HepG2 (cell line): ENCODE data around the gene IDH3G. TPM values are rescaled to one million over a fixed set of nuclear protein-coding genes. Genes with fewer than 3 reads are reported as not detected.

Source experiments
- ATAC-seq: fragments of 200-7000 bp; cut with Tn5 transposase; 3 replicates; pipeline ENCODE4 v1.9.1; 2020; ENCODE audit warnings: mild to moderate bottlenecking, moderate library complexity
- BruUV-seq: library from RNA; stranded (reverse); fragments of 400-500 nt; replicated peaks from 2 replicates; lab custom pipeline; 2021; lab: Mats Ljungman, UMichigan
- CTCF ChIA-PET: fragments of 300-600 bp; formaldehyde crosslinking; extraction: SDS; loops from one replicate; lab custom pipeline; 2021; ENCODE audit warnings: low total read pairs, inconsistent platforms, low intra/inter-chr PET ratio; lab: Yijun Ruan, JAX
- POLR2A ChIA-PET: fragments of 350-600 bp; sonication (Branson Sonifier 250); formaldehyde crosslinking; loops from one replicate; lab custom pipeline; 2020; ENCODE audit warnings: antibody characterized with exemption, inconsistent platforms; lab: Yijun Ruan, JAX
- DNase-seq: peaks from one replicate; pipeline ENCODE4 v3.0.0-alpha.2; 2015; ENCODE audit warnings: low spot score
- FAIRE-seq: peaks from 3 replicates; lab custom pipeline; 2011; peaks lifted over from hg19 to GRCh38; lab: Jason Lieb, UNC
- H2AFZ ChIP-seq: one replicate; pipeline ENCODE4 v1.6.1; 2011; ENCODE audit warnings: low read length, inconsistent platforms
- H3K27ac ChIP-seq: fragments of 300-600 bp; 3 replicates; pipeline ENCODE4 v1.8.0; 2011; ENCODE audit warnings: mixed run types, mild to moderate bottlenecking, mixed read lengths, low read length, inconsistent platforms; ENCODE audit not compliant: insufficient read depth; ENCODE audit errors: extremely low read length
- H3K27me3 ChIP-seq, 2 experiments: fragments of 200-600 bp in 1 of 2; 2 replicates in 1 of 2; 3 replicates in 1 of 2; pipeline versions ENCODE4 v1.6.0 to v1.8.0; 2011; ENCODE audit warnings: low read length in 2 of 2, mild to moderate bottlenecking in 2 of 2, moderate library complexity in 2 of 2, inconsistent platforms in 1 of 2; ENCODE audit not compliant: insufficient read depth in 2 of 2, control insufficient read depth in 1 of 2
- H3K36me3 ChIP-seq, 2 experiments: fragments of 200-600 bp in 1 of 2; replicated peaks in 1 of 2; 2 replicates in 1 of 2; 3 replicates in 1 of 2; pipeline versions ENCODE4 v1.5.1 to v1.8.0; 2011; ENCODE audit warnings: low read length in 2 of 2, inconsistent platforms in 1 of 2; ENCODE audit not compliant: insufficient read depth in 2 of 2, control insufficient read depth in 1 of 2
- H3K4me1 ChIP-seq: 2 replicates; pipeline ENCODE4 v1.5.1; 2012; ENCODE audit warnings: low read length, inconsistent platforms; ENCODE audit not compliant: insufficient read depth
- H3K4me2 ChIP-seq: 2 replicates; pipeline ENCODE4 v1.6.0; 2011; ENCODE audit warnings: low read depth, low read length, inconsistent platforms
- H3K4me3 ChIP-seq, 3 experiments: fragments of 200-600 bp in 1 of 3; sonication (generic), shearing (Covaris generic) in 1 of 3; replicated peaks in 1 of 3; 2 replicates each; pipeline ENCODE4 v1.5.1; 2011 to 2016; ENCODE audit warnings: low read length in 3 of 3, inconsistent platforms in 2 of 3, low read depth in 2 of 3, mild to moderate bottlenecking in 2 of 3, control low read depth in 1 of 3, mixed read lengths in 1 of 3; ENCODE audit not compliant: insufficient read depth in 1 of 3
- H3K79me2 ChIP-seq: one replicate; pipeline ENCODE4 v1.6.1; 2011; ENCODE audit warnings: low read length, inconsistent platforms; ENCODE audit not compliant: insufficient read depth
- H3K9ac ChIP-seq: 2 replicates; pipeline ENCODE4 v1.6.0; 2011; ENCODE audit warnings: mild to moderate bottlenecking, low read depth, low read length, inconsistent platforms; ENCODE audit not compliant: insufficient read depth
- H3K9me3 ChIP-seq: 2 replicates; pipeline ENCODE4 v1.5.1; 2012; ENCODE audit warnings: mild to moderate bottlenecking, low read length
- H4K20me1 ChIP-seq: 2 replicates; pipeline ENCODE4 v1.6.0; 2011; ENCODE audit warnings: inconsistent platforms, mild to moderate bottlenecking, low read length, moderate library complexity; ENCODE audit not compliant: insufficient read depth
- ATF5 ChIP-seq: sonication (generic); formaldehyde crosslinking; IDR thresholded peaks from 2 replicates; pipeline ENCODE4 v1.4.0; 2020; ENCODE audit warnings: mild to moderate bottlenecking, low read depth, missing genetic modification reagents
- MEIS1 ChIP-seq: sonication (generic); formaldehyde crosslinking; IDR thresholded peaks from 2 replicates; pipeline ENCODE4 v1.9.0; 2021; ENCODE audit warnings: mild to moderate bottlenecking, missing genetic modification reagents, moderate library complexity, borderline replicate concordance
- RBAK ChIP-seq: sonication (generic); formaldehyde crosslinking; IDR thresholded peaks from 2 replicates; pipeline ENCODE4 v1.5.1; 2020; ENCODE audit warnings: mild to moderate bottlenecking, missing genetic modification reagents
- SRF ChIP-seq: IDR thresholded peaks from 2 replicates; pipeline ENCODE4 v1.6.1; 2011; ENCODE audit warnings: mild to moderate bottlenecking, low read depth, low read length, moderate library complexity
- TCF7 ChIP-seq: sonication (generic); IDR thresholded peaks from 2 replicates; pipeline ENCODE4 v1.6.1; 2016; ENCODE audit warnings: antibody characterized with exemption, low read depth
- THYN1 ChIP-seq: sonication (generic); formaldehyde crosslinking; IDR thresholded peaks from 2 replicates; pipeline ENCODE4 v1.8.1; 2023; ENCODE audit warnings: low read depth, mild to moderate bottlenecking, moderate library complexity, missing genetic modification reagents, borderline replicate concordance
- ZNF263 ChIP-seq: sonication (generic); formaldehyde crosslinking; IDR thresholded peaks from 2 replicates; pipeline ENCODE4 v1.4.0; 2020; ENCODE audit warnings: missing genetic modification reagents
- ZNF280D ChIP-seq: sonication (generic); formaldehyde crosslinking; IDR thresholded peaks from 2 replicates; pipeline ENCODE4 v1.5.1; 2020; ENCODE audit warnings: mild to moderate bottlenecking, missing genetic modification reagents
- ZNF781 ChIP-seq: sonication (generic); formaldehyde crosslinking; IDR thresholded peaks from 2 replicates; pipeline ENCODE4 v1.5.1; 2020; ENCODE audit warnings: borderline replicate concordance, mild to moderate bottlenecking, missing genetic modification reagents; ENCODE audit errors: not compliant biosample characterization
- WGBS: methylation state at CpG from one replicate; pipeline ENCODE4 v1.1.6; 2017; ENCODE audit warnings: low lambda C conversion rate; 5-methylcytosine and 5-hydroxymethylcytosine counted together
- in situ Hi-C: cut with HindIII; loops from 2 replicates; pipeline ENCODE4 v1.10.0; 2017; ENCODE audit warnings: low pct_unique_long_range_greater_than_20kb; ENCODE audit not compliant: extremely low pct_ligation_motif_present
- intact Hi-C: fragments of 100-400 bp; cut with micrococcal nuclease; formaldehyde crosslinking; loops from one replicate; pipeline ENCODE4 v1.10.0; 2022; ENCODE audit not compliant: unreplicated experiment
- polyA plus RNA-seq, 8 experiments: library from polyadenylated mRNA; depleted of rRNA in 3 of 8; stranded (reverse) in 7 of 8; unstranded in 1 of 8; fragments of >200 nt; fragmentation: Illumina TruSeq in 4 of 8; extraction: Trizol in 4 of 8; gene quantifications; 2 replicates each; pipeline versions ENCODE4 v1.2.1 to v1.2.3, GENCODE V29; 2011 to 2016; ENCODE audit warnings: low read depth in 4 of 8, missing spikeins in 1 of 8, mixed read lengths in 1 of 8; ENCODE audit not compliant: insufficient read depth in 1 of 8
- total RNA-seq, 5 experiments: library from RNA; depleted of rRNA; stranded (reverse); fragments of >200 nt; fragmentation: Illumina TruSeq; extraction: Trizol; gene quantifications; 2 replicates each; pipeline ENCODE4 v1.2.3, GENCODE V29; 2016; ENCODE audit warnings: low read depth in 1 of 5
- TF ChIP-seq, protein P1 (sequence below): sonication (generic); formaldehyde crosslinking; IDR thresholded peaks from 2 replicates; pipeline ENCODE4 v1.4.0; 2020; ENCODE audit warnings: mild to moderate bottlenecking, missing genetic modification reagents
- TF ChIP-seq, protein P2 (sequence below), 2 experiments: sonication (generic) in 1 of 2; formaldehyde crosslinking in 1 of 2; IDR thresholded peaks; 2 replicates each; pipeline versions ENCODE4 v1.6.1 to v1.9.0; 2014 to 2022; ENCODE audit warnings: antibody characterized with exemption in 1 of 2, borderline replicate concordance in 1 of 2, inconsistent platforms in 1 of 2, low read depth in 1 of 2, missing genetic modification reagents in 1 of 2
- TF ChIP-seq, protein P3 (sequence below): sonication (generic); formaldehyde crosslinking; IDR thresholded peaks from 2 replicates; pipeline ENCODE4 v1.9.0; 2021; ENCODE audit warnings: missing genetic modification reagents, mild to moderate bottlenecking, borderline replicate concordance

The IDH3G gene
- total and polyA plus RNA-seq, 2 of the 13 experiments (the other 11 are each of a cell fraction or from before 2014, with no cell fraction given) = 18.7 to 35.5 TPM

DNA sequence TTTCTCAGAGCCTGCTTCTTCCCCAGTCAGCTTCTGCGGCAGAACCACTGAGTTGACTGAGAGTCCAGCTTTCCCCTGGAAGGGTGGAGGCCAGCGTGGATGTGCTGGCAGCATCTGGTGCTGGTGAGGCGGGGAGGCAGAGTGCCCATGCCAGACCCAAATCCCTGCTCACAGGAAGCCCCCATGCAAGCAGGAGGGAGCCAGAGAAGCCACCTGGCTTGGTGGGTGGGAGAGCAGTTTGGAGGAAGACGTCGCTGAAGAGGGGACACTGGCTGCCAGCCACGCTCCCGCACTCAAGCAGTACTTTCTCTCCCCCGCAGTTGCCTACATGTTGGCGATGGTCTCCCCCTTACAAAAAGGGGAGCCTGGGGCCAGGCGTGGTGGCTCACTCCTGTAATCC is 30.2 kb upstream of the IDH3G start:
- H4K20me1 ChIP-seq = no peaks in the 10 kb centered on the region
- no peak overlapping the region for H3K4me3 ChIP-seq
- CTCF ChIA-PET = no interaction called here
- no peak for TF ChIP-seq ATF5
- TF ChIP-seq THYN1 (CRISPR knock-in tag) = no peak
- TF ChIP-seq, protein P1, sequence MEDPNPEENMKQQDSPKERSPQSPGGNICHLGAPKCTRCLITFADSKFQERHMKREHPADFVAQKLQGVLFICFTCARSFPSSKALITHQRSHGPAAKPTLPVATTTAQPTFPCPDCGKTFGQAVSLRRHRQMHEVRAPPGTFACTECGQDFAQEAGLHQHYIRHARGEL = no peak
- no peak for TF ChIP-seq ZNF781 (CRISPR knock-in tag)
- no peak for TF ChIP-seq ZNF263 (CRISPR knock-in tag)
- no peak for TF ChIP-seq RBAK (CRISPR knock-in tag)
- TF ChIP-seq, protein P2, sequence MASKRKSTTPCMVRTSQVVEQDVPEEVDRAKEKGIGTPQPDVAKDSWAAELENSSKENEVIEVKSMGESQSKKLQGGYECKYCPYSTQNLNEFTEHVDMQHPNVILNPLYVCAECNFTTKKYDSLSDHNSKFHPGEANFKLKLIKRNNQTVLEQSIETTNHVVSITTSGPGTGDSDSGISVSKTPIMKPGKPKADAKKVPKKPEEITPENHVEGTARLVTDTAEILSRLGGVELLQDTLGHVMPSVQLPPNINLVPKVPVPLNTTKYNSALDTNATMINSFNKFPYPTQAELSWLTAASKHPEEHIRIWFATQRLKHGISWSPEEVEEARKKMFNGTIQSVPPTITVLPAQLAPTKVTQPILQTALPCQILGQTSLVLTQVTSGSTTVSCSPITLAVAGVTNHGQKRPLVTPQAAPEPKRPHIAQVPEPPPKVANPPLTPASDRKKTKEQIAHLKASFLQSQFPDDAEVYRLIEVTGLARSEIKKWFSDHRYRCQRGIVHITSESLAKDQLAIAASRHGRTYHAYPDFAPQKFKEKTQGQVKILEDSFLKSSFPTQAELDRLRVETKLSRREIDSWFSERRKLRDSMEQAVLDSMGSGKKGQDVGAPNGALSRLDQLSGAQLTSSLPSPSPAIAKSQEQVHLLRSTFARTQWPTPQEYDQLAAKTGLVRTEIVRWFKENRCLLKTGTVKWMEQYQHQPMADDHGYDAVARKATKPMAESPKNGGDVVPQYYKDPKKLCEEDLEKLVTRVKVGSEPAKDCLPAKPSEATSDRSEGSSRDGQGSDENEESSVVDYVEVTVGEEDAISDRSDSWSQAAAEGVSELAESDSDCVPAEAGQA (IDR thresholded peaks at IDR 0.05; ENCODE audit: low read depth) = no peak
- TF ChIP-seq, protein P2 (CRISPR knock-in tag; IDR thresholded peaks at IDR 0.05; ENCODE audit: borderline replicate concordance) = no peak
- no peak for TF ChIP-seq SRF
- TF ChIP-seq MEIS1 (CRISPR knock-in tag) = no peak
- TF ChIP-seq TCF7 = no peak
- no peak for TF ChIP-seq ZNF280D (CRISPR knock-in tag)
- TF ChIP-seq, protein P3, sequence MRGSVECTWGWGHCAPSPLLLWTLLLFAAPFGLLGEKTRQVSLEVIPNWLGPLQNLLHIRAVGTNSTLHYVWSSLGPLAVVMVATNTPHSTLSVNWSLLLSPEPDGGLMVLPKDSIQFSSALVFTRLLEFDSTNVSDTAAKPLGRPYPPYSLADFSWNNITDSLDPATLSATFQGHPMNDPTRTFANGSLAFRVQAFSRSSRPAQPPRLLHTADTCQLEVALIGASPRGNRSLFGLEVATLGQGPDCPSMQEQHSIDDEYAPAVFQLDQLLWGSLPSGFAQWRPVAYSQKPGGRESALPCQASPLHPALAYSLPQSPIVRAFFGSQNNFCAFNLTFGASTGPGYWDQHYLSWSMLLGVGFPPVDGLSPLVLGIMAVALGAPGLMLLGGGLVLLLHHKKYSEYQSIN (CRISPR knock-in tag) = no peak
- TF ChIP-seq, all 625 proteins: peak for 0
- WGBS = 67% methylated on average over 3 of the region's 10 CpGs
- Histone ChIP-seq H2AFZ (no peak overlapping the region), H3K27ac (no peak overlapping the region), H3K4me1 (0 out of 2 replicates have a peak, but pooled peaks cover 4% of the 10 kb centered on the region), H3K79me2 (no peaks in the 10 kb centered on the region), H3K27me3 (peaks cover 3 to 41% of the 10 kb centered on the region in 2 experiments; a peak in 4 of 5 replicates), H3K9me3 (no peaks in the 10 kb centered on the region), H3K4me2 (no peak overlapping the region), H3K9ac (no peak overlapping the region), H3K36me3 (no peaks in the 10 kb centered on the region)
- ATAC-seq (no peak), DNase-seq (no peak), FAIRE-seq (no peak)
- in situ Hi-C loops (no loop called here), intact Hi-C loops (no loop called here)
- BruUV-seq = no TSS peak
- POLR2A ChIA-PET = no interaction called here
